HG03460 (cell line): ENCODE results near the gene HMG20B.
"Not testable (repeated sequence)": the region's sequence is repeated elsewhere in the genome, so short reads cannot be mapped to it uniquely, and the experiment has no call there.

ENCODE experiments used
- ATAC-seq: cut with Tn5 transposase; IDR thresholded peaks from one replicate; pipeline ENCODE4 v1.9.1; 2021; ENCODE audit not compliant: unreplicated experiment

Gene HMG20B

GRCh38 chr19:3555653-3556422 is 16.9 kb upstream of the HMG20B start:
- ATAC-seq, result no peak

- no peak for ATAC-seq
Measured at GRCh38 chr19:3556423-3556977, 16.2 kb upstream of the HMG20B start.

- peak; percentile 31 for ATAC-seq
Measured at GRCh38 chr19:3556978-3557460, 15.7 kb upstream of the HMG20B start.

GRCh38 chr19:3557461-3558248 is 15.1 kb upstream of the HMG20B start, which contains the start of gene MFSD12:
TSS of gene MFSD12 (minus strand) at chr19:3557586. CDS start at chr19:3557403, 183 bp downstream.
- ATAC-seq, result peak; percentile 81

DNA sequence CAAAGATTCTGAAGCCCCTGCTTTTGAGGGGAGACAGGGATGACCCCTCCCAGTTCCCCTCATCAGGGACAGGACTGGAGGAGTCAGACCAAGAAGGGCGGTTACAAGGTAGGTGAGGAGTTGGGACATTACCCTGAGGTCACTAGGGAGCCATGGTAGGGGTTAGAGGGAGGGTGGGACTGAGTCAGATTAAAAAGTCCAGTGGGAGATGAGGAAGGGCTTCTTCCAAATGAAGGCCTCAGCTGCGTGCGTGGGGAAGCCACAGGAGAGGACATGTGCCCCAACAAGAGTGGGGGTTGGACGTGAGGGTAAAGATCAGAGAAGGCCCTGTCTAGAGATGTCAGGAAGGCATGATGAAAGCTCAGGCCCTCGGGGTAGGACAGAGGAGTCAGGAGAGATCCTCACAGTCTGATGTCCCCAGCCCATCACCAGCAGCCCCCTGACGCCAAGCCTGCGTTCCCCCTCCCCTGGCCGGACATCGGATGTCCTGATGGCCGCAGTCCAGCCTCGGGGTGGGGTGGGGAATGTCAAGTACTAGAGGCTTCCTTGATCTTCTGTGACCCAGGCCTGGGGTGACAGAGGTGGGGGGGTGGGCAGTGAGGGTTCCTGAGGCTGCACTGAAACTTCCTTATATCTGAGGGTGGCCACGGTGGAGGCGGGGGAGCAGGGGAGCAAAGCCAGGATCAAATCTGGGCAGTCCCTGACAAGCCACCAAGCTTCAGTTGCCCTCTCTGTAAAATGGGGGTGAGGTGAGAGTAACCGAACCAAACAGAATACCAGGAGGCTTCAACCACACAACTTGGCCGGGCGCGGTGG is 8.8 kb upstream of the HMG20B start:
- ATAC-seq, result no peak

DNA sequence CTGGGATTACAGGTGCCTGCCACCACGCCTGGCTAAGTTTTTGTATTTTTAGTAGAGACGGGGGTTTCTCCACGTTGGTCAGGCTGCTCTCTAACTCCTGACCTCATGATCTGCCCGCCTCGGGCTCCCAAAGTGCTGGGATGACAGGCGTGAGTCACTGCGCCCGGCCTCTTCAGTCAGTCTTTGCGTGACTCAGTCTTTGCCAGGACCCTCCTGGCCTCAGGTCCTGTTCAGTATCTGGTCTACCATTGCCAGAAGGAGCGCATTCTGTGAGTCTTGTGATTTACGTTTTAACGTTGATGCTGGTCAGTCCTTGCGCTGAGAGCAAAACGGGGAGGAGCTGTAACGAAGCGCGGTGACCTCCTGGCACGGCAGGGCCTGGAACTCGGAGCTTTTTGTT is 7.6 kb upstream of the HMG20B start:
- ATAC-seq, result no peak

- not testable (repeated sequence) for ATAC-seq
Measured at GRCh38 chr19:3570042-3570441, 2.7 kb upstream of the HMG20B start.

- no peak for ATAC-seq
Measured at GRCh38 chr19:3570606-3571011, 2.1 kb upstream of the HMG20B start.

- peak; percentile 85 for ATAC-seq
Measured at GRCh38 chr19:3572132-3572854, 451 bp upstream of the HMG20B start.

- no peak for ATAC-seq
Measured at GRCh38 chr19:3573162-3573857, 566 bp downstream of the HMG20B start.

DNA sequence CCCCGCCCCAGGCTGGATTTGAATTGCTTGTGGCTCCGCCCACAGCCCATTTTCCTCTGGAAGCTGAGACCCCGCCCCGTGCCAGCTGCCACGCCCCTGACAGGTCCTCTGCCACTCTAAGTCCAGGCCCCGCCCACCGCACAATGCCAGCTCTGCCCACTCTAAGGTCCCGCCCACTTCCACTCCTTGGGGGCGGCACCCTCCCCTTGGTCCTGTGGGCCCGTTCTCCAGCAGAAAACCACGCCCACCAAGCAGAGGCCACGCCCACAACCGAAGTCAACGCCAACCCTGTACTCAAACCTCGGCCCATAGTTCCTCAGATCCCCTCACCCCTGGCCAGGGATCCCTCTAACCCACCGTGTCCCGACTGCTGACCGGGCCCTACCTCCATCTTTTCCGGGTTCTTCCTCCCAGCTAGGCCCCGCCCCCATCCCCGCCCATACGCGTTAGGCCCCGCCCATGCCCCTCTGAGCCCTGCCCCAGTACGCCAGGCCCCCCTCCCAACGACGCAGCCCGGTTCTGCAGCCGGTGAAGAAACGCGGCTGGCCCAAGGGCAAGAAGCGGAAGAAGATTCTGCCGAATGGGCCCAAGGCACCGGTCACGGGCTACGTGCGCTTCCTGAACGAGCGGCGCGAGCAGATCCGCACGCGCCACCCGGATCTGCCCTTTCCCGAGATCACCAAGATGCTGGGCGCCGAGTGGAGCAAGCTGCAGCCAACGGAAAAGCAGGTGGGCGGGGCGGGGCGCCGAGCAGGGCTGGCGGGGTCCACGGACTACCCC is 1.3 kb downstream of the HMG20B start:
- no peak for ATAC-seq

DNA sequence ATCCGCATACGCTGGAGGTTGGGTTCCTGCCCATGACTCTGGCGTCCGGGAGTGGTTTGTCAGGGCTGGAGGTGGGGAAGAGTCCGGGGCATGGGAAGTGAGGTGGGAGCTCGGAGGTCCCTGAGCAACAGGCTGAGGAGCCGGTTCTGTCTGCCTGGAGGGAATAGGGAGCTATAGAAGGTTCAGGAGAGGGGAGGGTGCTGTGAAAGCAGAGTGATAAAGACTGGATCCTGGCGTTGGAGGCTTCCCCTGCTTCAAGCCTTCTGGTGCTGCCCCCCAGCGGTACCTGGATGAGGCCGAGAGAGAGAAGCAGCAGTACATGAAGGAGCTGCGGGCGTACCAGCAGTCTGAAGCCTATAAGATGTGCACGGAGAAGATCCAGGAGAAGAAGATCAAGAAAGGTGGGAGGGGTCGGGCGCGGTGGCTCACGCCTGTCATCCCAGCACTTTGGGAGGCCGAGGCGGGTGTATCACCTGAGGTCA is 2.6 kb downstream of the HMG20B start:
- no peak for ATAC-seq

GRCh38 chr19:3575949-3576673 is 3.4 kb downstream of the HMG20B start:
- ATAC-seq, result no peak

DNA sequence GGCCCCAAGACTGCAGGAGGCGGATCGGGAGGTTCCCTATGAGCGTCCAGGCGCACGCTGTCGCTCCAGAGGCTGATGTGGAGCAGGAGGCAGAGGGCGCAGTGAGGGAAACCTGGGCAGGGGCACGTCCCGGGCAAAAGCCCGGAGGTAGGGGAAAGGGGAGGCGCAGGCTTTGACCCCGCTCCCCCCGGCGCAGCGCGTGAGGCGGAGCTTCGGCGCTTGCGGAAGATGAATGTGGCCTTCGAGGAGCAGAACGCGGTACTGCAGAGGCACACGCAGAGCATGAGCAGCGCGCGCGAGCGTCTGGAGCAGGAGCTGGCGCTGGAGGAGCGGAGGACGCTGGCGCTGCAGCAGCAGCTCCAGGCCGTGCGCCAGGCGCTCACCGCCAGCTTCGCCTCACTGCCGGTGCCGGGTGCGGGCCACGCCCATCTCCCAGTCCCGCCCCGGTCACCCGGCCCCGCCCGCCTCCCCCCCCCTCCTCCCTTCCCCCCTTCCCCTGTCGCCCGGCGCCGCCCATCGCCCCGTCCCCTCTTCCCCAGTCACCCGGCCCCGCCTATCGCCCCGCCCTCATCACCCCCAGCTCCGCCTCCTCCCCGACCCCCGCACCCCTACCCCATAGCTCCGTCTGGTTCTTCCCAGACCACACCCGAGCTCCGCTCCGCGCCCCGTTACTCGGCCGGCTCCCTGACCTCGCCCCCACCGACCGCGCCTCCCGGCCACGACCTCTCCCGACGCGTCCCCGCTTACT is 4.1 kb downstream of the HMG20B start:
- no peak for ATAC-seq

DNA sequence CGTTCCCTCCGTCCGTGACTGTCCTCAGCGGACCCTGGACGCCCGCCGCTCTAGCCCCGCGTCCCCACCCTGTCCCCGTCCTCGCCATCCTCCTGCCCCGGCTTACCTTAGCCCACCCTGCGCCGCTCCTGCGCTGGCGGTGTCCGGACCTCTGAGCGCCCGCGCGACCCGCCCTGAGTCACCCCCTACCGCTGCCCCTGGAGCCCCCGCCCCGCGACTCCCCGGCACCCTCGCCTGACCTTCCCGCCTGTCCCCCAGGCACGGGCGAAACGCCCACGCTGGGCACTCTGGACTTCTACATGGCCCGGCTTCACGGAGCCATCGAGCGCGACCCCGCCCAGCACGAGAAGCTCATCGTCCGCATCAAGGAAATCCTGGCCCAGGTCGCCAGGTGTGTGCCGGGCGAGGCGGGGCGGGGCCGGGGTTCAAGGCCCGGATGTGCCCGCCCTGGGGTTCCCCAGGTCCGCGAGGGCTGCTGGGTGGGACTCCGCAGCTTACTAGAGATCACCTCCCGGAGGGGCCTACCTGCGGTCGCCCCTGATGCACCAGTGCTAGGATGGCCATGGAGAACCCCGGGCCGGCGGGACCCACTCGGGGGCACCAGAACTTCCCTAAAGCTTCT is 5.1 kb downstream of the HMG20B start:
- ATAC-seq, result no peak

GRCh38 chr19:3578390-3578789 is 5.6 kb downstream of the HMG20B start:
- no peak for ATAC-seq
